ENCODE measurements around the gene CEP72.

- TF ChIP-seq CTCF (IDR thresholded peaks at IDR 0.05) = no peak
- no peak for TF ChIP-seq POLR2A (IDR thresholded peaks at IDR 0.05)
Measured at GRCh38 chr5:589588-589987, 22.6 kb upstream of the CEP72 start.
